GM23338 (cell line): ENCODE results near the gene AKAP8L. TPM values are rescaled to one million over a fixed set of nuclear protein-coding genes. Genes with fewer than 3 reads are reported as not detected.

ENCODE experiments used
- ATAC-seq: fragments of 200-7000 bp; cut with Tn5 transposase; 3 replicates; pipeline ENCODE4 v1.9.1; 2020
- DNase-seq: peaks from one replicate; pipeline ENCODE4 v3.0.0-alpha.2; 2015; ENCODE audit warnings: low spot score
- H2AFZ ChIP-seq: fragments of 200-600 bp; sonication (generic); 2 replicates; pipeline ENCODE4 v1.8.0; 2016; ENCODE audit warnings: antibody characterized with exemption, mild to moderate bottlenecking, moderate library complexity
- H3F3A ChIP-seq: fragments of 200-600 bp; sonication (generic); replicated peaks from 2 replicates; pipeline ENCODE4 v1.8.0; 2017; ENCODE audit warnings: antibody characterized with exemption, mixed run types, low read depth
- H3K27ac ChIP-seq: fragments of 200-600 bp; sonication (generic); 2 replicates; pipeline ENCODE4 v1.6.1; 2016; ENCODE audit warnings: low read depth
- H3K27me3 ChIP-seq: fragments of 200-600 bp; sonication (generic); 2 replicates; pipeline ENCODE4 v1.8.0; 2016; ENCODE audit warnings: mild to moderate bottlenecking, mixed run types, moderate library complexity; ENCODE audit not compliant: insufficient read depth
- H3K36me3 ChIP-seq: fragments of 200-600 bp; sonication (generic); 2 replicates; pipeline ENCODE4 v1.8.0; 2016; ENCODE audit warnings: mild to moderate bottlenecking; ENCODE audit not compliant: insufficient read depth
- H3K4me1 ChIP-seq: fragments of 200-600 bp; sonication (generic); 2 replicates; pipeline ENCODE4 v1.8.0; 2016; ENCODE audit warnings: mild to moderate bottlenecking, moderate library complexity; ENCODE audit not compliant: insufficient read depth
- H3K4me2 ChIP-seq: fragments of 200-600 bp; sonication (generic); 2 replicates; pipeline ENCODE4 v1.7.1; 2017; ENCODE audit warnings: mixed run types
- H3K4me3 ChIP-seq: fragments of 200-600 bp; sonication (generic); 2 replicates; pipeline ENCODE4 v1.6.1; 2016; ENCODE audit warnings: mixed run types
- H3K79me2 ChIP-seq: fragments of 200-600 bp; sonication (generic); replicated peaks from 2 replicates; pipeline ENCODE4 v1.8.0; 2017; ENCODE audit warnings: mild to moderate bottlenecking; ENCODE audit not compliant: insufficient read depth
- H3K9me2 ChIP-seq: fragments of 200-600 bp; sonication (generic); 2 replicates; pipeline ENCODE4 v1.8.0; 2017; ENCODE audit not compliant: insufficient read depth
- H4K20me1 ChIP-seq: fragments of 200-600 bp; sonication (generic); replicated peaks from 2 replicates; pipeline ENCODE4 v1.8.0; 2017; ENCODE audit warnings: mild to moderate bottlenecking; ENCODE audit not compliant: insufficient read depth
- H3K27ac Mint-ChIP-seq: 2 replicates; pipeline ENCODE4 v1.8.0; 2020; ENCODE audit warnings: inconsistent platforms, mild to moderate bottlenecking, moderate library complexity, mixed read lengths
- H3K27me3 Mint-ChIP-seq: 3 replicates; pipeline ENCODE4 v1.8.0; 2022; ENCODE audit warnings: low read depth, mild to moderate bottlenecking, moderate library complexity, mixed read lengths, inconsistent platforms; ENCODE audit not compliant: insufficient read depth, poor library complexity
- H3K36me3 Mint-ChIP-seq: 3 replicates; pipeline ENCODE4 v1.8.0; 2021; ENCODE audit warnings: low read depth, mild to moderate bottlenecking, inconsistent platforms, moderate library complexity, mixed read lengths
- H3K4me1 Mint-ChIP-seq: 3 replicates; pipeline ENCODE4 v1.8.0; 2020; ENCODE audit warnings: mild to moderate bottlenecking, inconsistent platforms, mixed read lengths
- H3K4me3 Mint-ChIP-seq: 3 replicates; pipeline ENCODE4 v1.8.0; 2021; ENCODE audit warnings: moderate library complexity, mild to moderate bottlenecking, inconsistent platforms, mixed read lengths
- H3K9me3 Mint-ChIP-seq: 3 replicates; pipeline ENCODE4 v1.8.0; 2020; ENCODE audit warnings: moderate library complexity, mild to moderate bottlenecking, inconsistent platforms, mixed read lengths
- CREB1 ChIP-seq: fragments of 250-450 bp; sonication (Bioruptor Pico); IDR thresholded peaks from 2 replicates; pipeline ENCODE4 v1.5.0; 2020; ENCODE audit warnings: low read depth, mild to moderate bottlenecking, moderate library complexity
- EZH2 ChIP-seq: fragments of 200-600 bp; sonication (generic); IDR thresholded peaks from one replicate; pipeline ENCODE4 v1.8.0; 2017; ENCODE audit warnings: antibody characterized with exemption, mild to moderate bottlenecking, low read depth; ENCODE audit not compliant: unreplicated experiment
- EZH2phosphoT487 ChIP-seq: fragments of 200-600 bp; sonication (generic); IDR thresholded peaks from one replicate; pipeline ENCODE4 v1.8.1; 2018; ENCODE audit warnings: antibody characterized with exemption; ENCODE audit not compliant: unreplicated experiment
- JUNB ChIP-seq: IDR thresholded peaks from one replicate; pipeline ENCODE4 v1.6.1; 2016; ENCODE audit warnings: antibody characterized with exemption; ENCODE audit not compliant: unreplicated experiment
- NANOG ChIP-seq: IDR thresholded peaks from 2 replicates; pipeline ENCODE4 v1.6.1; 2016; ENCODE audit warnings: antibody characterized with exemption, borderline replicate concordance
- POLR2AphosphoS5 ChIP-seq: IDR thresholded peaks from 2 replicates; pipeline ENCODE4 v1.6.1; 2016; ENCODE audit warnings: antibody characterized with exemption, low read depth
- STAT1 ChIP-seq: IDR thresholded peaks from one replicate; pipeline ENCODE4 v1.6.1; 2016; ENCODE audit warnings: antibody characterized with exemption; ENCODE audit not compliant: unreplicated experiment
- ZNF114 ChIP-seq: fragments of 250-450 bp; sonication (Bioruptor Pico); IDR thresholded peaks from 2 replicates; pipeline ENCODE4 v1.5.0; 2020; ENCODE audit warnings: mild to moderate bottlenecking, moderate library complexity
- ZNF331 ChIP-seq: fragments of 250-450 bp; sonication (Bioruptor Pico); IDR thresholded peaks from 2 replicates; pipeline ENCODE4 v1.5.0; 2020; ENCODE audit warnings: low read depth, mild to moderate bottlenecking, moderate library complexity
- polyA plus RNA-seq: library from polyadenylated mRNA; unstranded; fragments of >200 nt; fragmentation: Nextera tagmentation; extraction: Ambion mirVana; gene quantifications from 2 replicates; pipeline ENCODE4 v1.2.1, GENCODE V29; 2016
- total RNA-seq: library from RNA; depleted of rRNA; stranded (reverse); fragments of >200 nt; shearing (Covaris generic); gene quantifications from 2 replicates; pipeline ENCODE4 v1.2.3, GENCODE V29; 2014
- TF ChIP-seq, protein P1 (sequence below): IDR thresholded peaks from 2 replicates; pipeline ENCODE4 v1.6.1; 2016; ENCODE audit warnings: antibody characterized with exemption
- TF ChIP-seq, protein P2 (sequence below): fragments of 250-450 bp; sonication (Bioruptor Pico); IDR thresholded peaks from 2 replicates; pipeline ENCODE4 v1.5.0; 2020; ENCODE audit warnings: mild to moderate bottlenecking, moderate library complexity
- TF ChIP-seq, protein P3 (sequence below): IDR thresholded peaks from one replicate; pipeline ENCODE4 v1.6.1; 2018; ENCODE audit warnings: antibody characterized with exemption; ENCODE audit not compliant: unreplicated experiment
- TF ChIP-seq, protein P4 (sequence below), 2 experiments: fragments of 200-600 bp in 1 of 2; sonication (generic) in 1 of 2; conservative IDR thresholded peaks; 2 replicates each; pipeline versions ENCODE4 v1.5.1 to v1.6.1; 2016 to 2017; ENCODE audit warnings: antibody characterized with exemption in 2 of 2, low read depth in 2 of 2, mild to moderate bottlenecking in 2 of 2, moderate library complexity in 1 of 2

Gene AKAP8L
- total and polyA plus RNA-seq, 2 experiments from 2014 or later, result 78.8 to 165 TPM

GRCh38 chr19:15390814-15391213 is 28.0 kb downstream of the AKAP8L start:
- H3K27me3 Mint-ChIP-seq, result peaks cover 1% of the 10 kb centered on the region
- peaks cover 70% of the 10 kb centered on the region for H3K36me3 Mint-ChIP-seq
- H2AFZ ChIP-seq, result no peak overlapping the region
- peaks cover 78% of the 10 kb centered on the region for H3K79me2 ChIP-seq
- ATAC-seq (no peak), DNase-seq (no peak)
- no peaks in the 10 kb centered on the region for H3K4me1 ChIP-seq
- no peak overlapping the region for H3K4me3 Mint-ChIP-seq
- H3K27me3 ChIP-seq, result no peaks in the 10 kb centered on the region
- no peak overlapping the region for H3K4me3 ChIP-seq
- no peaks in the 10 kb centered on the region; the same call in 2 of the 3 replicates for H3K9me3 Mint-ChIP-seq
- peaks cover 20% of the 10 kb centered on the region for H3K36me3 ChIP-seq
- H3K4me1 Mint-ChIP-seq, result no peaks in the 10 kb centered on the region
- H3K9me2 ChIP-seq, result no peaks in the 10 kb centered on the region
- no peaks in the 10 kb centered on the region for H3F3A ChIP-seq
- peaks cover 14% of the 10 kb centered on the region for H4K20me1 ChIP-seq
- no peak overlapping the region for H3K4me2 ChIP-seq
- H3K27ac ChIP-seq, result 0 out of 2 replicates have a peak overlapping the region, but pooled peaks have one; percentile 42
- H3K27ac Mint-ChIP-seq, result no peak overlapping the region
- TF ChIP-seq EZH2 (no peak), JUNB (no peak), STAT1 (no peak), ZNF331 (CRISPR knock-in tag) (no peak), CREB1 (no peak), EZH2phosphoT487 (no peak), ZNF114 (CRISPR knock-in tag) (no peak), NANOG (no peak), POLR2AphosphoS5 (no peak)
- TF ChIP-seq, protein P1, sequence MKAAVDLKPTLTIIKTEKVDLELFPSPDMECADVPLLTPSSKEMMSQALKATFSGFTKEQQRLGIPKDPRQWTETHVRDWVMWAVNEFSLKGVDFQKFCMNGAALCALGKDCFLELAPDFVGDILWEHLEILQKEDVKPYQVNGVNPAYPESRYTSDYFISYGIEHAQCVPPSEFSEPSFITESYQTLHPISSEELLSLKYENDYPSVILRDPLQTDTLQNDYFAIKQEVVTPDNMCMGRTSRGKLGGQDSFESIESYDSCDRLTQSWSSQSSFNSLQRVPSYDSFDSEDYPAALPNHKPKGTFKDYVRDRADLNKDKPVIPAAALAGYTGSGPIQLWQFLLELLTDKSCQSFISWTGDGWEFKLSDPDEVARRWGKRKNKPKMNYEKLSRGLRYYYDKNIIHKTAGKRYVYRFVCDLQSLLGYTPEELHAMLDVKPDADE, result no peak
- TF ChIP-seq, protein P2, sequence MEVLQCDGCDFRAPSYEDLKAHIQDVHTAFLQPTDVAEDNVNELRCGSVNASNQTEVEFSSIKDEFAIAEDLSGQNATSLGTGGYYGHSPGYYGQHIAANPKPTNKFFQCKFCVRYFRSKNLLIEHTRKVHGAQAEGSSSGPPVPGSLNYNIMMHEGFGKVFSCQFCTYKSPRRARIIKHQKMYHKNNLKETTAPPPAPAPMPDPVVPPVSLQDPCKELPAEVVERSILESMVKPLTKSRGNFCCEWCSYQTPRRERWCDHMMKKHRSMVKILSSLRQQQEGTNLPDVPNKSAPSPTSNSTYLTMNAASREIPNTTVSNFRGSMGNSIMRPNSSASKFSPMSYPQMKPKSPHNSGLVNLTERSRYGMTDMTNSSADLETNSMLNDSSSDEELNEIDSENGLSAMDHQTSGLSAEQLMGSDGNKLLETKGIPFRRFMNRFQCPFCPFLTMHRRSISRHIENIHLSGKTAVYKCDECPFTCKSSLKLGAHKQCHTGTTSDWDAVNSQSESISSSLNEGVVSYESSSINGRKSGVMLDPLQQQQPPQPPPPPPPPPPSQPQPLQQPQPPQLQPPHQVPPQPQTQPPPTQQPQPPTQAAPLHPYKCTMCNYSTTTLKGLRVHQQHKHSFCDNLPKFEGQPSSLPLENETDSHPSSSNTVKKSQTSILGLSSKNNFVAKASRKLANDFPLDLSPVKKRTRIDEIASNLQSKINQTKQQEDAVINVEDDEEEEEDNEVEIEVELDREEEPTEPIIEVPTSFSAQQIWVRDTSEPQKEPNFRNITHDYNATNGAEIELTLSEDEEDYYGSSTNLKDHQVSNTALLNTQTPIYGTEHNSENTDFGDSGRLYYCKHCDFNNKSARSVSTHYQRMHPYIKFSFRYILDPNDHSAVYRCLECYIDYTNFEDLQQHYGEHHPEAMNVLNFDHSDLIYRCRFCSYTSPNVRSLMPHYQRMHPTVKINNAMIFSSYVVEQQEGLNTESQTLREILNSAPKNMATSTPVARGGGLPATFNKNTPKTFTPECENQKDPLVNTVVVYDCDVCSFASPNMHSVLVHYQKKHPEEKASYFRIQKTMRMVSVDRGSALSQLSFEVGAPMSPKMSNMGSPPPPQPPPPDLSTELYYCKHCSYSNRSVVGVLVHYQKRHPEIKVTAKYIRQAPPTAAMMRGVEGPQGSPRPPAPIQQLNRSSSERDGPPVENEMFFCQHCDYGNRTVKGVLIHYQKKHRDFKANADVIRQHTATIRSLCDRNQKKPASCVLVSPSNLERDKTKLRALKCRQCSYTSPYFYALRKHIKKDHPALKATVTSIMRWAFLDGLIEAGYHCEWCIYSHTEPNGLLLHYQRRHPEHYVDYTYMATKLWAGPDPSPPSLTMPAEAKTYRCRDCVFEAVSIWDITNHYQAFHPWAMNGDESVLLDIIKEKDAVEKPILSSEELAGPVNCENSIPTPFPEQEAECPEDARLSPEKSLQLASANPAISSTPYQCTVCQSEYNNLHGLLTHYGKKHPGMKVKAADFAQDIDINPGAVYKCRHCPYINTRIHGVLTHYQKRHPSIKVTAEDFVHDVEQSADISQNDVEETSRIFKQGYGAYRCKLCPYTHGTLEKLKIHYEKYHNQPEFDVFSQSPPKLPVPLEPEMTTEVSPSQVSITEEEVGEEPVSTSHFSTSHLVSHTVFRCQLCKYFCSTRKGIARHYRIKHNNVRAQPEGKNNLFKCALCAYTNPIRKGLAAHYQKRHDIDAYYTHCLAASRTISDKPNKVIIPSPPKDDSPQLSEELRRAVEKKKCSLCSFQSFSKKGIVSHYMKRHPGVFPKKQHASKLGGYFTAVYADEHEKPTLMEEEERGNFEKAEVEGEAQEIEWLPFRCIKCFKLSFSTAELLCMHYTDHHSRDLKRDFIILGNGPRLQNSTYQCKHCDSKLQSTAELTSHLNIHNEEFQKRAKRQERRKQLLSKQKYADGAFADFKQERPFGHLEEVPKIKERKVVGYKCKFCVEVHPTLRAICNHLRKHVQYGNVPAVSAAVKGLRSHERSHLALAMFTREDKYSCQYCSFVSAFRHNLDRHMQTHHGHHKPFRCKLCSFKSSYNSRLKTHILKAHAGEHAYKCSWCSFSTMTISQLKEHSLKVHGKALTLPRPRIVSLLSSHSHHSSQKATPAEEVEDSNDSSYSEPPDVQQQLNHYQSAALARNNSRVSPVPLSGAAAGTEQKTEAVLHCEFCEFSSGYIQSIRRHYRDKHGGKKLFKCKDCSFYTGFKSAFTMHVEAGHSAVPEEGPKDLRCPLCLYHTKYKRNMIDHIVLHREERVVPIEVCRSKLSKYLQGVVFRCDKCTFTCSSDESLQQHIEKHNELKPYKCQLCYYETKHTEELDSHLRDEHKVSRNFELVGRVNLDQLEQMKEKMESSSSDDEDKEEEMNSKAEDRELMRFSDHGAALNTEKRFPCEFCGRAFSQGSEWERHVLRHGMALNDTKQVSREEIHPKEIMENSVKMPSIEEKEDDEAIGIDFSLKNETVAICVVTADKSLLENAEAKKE (CRISPR knock-in tag), result no peak
- TF ChIP-seq, protein P3, sequence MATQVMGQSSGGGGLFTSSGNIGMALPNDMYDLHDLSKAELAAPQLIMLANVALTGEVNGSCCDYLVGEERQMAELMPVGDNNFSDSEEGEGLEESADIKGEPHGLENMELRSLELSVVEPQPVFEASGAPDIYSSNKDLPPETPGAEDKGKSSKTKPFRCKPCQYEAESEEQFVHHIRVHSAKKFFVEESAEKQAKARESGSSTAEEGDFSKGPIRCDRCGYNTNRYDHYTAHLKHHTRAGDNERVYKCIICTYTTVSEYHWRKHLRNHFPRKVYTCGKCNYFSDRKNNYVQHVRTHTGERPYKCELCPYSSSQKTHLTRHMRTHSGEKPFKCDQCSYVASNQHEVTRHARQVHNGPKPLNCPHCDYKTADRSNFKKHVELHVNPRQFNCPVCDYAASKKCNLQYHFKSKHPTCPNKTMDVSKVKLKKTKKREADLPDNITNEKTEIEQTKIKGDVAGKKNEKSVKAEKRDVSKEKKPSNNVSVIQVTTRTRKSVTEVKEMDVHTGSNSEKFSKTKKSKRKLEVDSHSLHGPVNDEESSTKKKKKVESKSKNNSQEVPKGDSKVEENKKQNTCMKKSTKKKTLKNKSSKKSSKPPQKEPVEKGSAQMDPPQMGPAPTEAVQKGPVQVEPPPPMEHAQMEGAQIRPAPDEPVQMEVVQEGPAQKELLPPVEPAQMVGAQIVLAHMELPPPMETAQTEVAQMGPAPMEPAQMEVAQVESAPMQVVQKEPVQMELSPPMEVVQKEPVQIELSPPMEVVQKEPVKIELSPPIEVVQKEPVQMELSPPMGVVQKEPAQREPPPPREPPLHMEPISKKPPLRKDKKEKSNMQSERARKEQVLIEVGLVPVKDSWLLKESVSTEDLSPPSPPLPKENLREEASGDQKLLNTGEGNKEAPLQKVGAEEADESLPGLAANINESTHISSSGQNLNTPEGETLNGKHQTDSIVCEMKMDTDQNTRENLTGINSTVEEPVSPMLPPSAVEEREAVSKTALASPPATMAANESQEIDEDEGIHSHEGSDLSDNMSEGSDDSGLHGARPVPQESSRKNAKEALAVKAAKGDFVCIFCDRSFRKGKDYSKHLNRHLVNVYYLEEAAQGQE, result no peak
- TF ChIP-seq, protein P4, sequence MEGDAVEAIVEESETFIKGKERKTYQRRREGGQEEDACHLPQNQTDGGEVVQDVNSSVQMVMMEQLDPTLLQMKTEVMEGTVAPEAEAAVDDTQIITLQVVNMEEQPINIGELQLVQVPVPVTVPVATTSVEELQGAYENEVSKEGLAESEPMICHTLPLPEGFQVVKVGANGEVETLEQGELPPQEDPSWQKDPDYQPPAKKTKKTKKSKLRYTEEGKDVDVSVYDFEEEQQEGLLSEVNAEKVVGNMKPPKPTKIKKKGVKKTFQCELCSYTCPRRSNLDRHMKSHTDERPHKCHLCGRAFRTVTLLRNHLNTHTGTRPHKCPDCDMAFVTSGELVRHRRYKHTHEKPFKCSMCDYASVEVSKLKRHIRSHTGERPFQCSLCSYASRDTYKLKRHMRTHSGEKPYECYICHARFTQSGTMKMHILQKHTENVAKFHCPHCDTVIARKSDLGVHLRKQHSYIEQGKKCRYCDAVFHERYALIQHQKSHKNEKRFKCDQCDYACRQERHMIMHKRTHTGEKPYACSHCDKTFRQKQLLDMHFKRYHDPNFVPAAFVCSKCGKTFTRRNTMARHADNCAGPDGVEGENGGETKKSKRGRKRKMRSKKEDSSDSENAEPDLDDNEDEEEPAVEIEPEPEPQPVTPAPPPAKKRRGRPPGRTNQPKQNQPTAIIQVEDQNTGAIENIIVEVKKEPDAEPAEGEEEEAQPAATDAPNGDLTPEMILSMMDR (conservative IDR thresholded peaks at IDR 0.05; ENCODE audit: low read depth in 2 of 2), result no peak
